NCI-H1436 (cell line): ENCODE measurements around the gene FAM13A.

Source experiments
- DNase-seq: peaks from one replicate; lab custom pipeline; 2025; lab: John Stamatoyannopoulos, UW

The FAM13A gene

GRCh38 chr4:88745581-88746163 lies 311.3 kb downstream of the FAM13A start:
- no peak for DNase-seq

- no peak for DNase-seq
Observed at GRCh38 chr4:88745175-88745574, 311.8 kb downstream of the FAM13A start.

- no peak for DNase-seq
Observed at GRCh38 chr4:88744609-88745008, 312.4 kb downstream of the FAM13A start.

- no peak for DNase-seq
Observed at GRCh38 chr4:88743696-88744095, 313.3 kb downstream of the FAM13A start.

- DNase-seq: no peak
Observed at GRCh38 chr4:88742561-88742960, 314.4 kb downstream of the FAM13A start.

- no peak for DNase-seq
Observed at GRCh38 chr4:88738180-88738579, 318.8 kb downstream of the FAM13A start.

GRCh38 chr4:88737307-88737941 lies 319.6 kb downstream of the FAM13A start:
- DNase-seq: no peak

GRCh38 chr4:88736264-88736663 lies 320.7 kb downstream of the FAM13A start:
- no peak for DNase-seq

- DNase-seq: no peak
Observed at GRCh38 chr4:88735564-88735963, 321.4 kb downstream of the FAM13A start.

- no peak for DNase-seq
Observed at GRCh38 chr4:88734403-88734949, 322.5 kb downstream of the FAM13A start.

GRCh38 chr4:88732714-88733368 lies 324.1 kb downstream of the FAM13A start:
- no peak for DNase-seq

- no peak for DNase-seq
Observed at GRCh38 chr4:88731381-88731780, 325.6 kb downstream of the FAM13A start.

GRCh38 chr4:88730811-88731210 lies 326.2 kb downstream of the FAM13A start:
- DNase-seq: no peak

- no peak for DNase-seq
Observed at GRCh38 chr4:88729146-88729760, 327.7 kb downstream of the FAM13A start.

GRCh38 chr4:88728146-88728545 lies 328.8 kb downstream of the FAM13A start:
- DNase-seq: no peak

GRCh38 chr4:88725986-88726385 lies 331.0 kb downstream of the FAM13A start:
- no peak for DNase-seq

GRCh38 chr4:88725143-88725542 lies 331.8 kb downstream of the FAM13A start:
- no peak for DNase-seq

GRCh38 chr4:88724406-88724805 lies 332.6 kb downstream of the FAM13A start:
- no peak for DNase-seq

- no peak for DNase-seq
Observed at GRCh38 chr4:88722828-88723227, 334.2 kb downstream of the FAM13A start.

- DNase-seq: no peak
Observed at GRCh38 chr4:88722276-88722780, 334.7 kb downstream of the FAM13A start.

GRCh38 chr4:88720451-88721428 lies 336.2 kb downstream of the FAM13A start:
- DNase-seq: no peak
